ENCODE measurements around the gene OR2V1.

GRCh38 chr5:181127907-181128626 is 2.9 kb downstream of the OR2V1 start:
- TF ChIP-seq CTCF (IDR thresholded peaks at IDR 0.05; ENCODE audit: low read depth, low read length, poor library complexity, severe bottlenecking), result no peak
- TF ChIP-seq EZH2phosphoT487 (IDR thresholded peaks at IDR 0.05; ENCODE audit: borderline replicate concordance, low read length), result no peak

Measured in DOHH2 (cell line).